GM18858 (cell line): Measurements from ENCODE around the gene PYGB.

Experiments used
- ATAC-seq: cut with Tn5 transposase; IDR thresholded peaks from one replicate; pipeline ENCODE4 v1.9.1; 2021; ENCODE audit not compliant: unreplicated experiment

The PYGB gene

GRCh38 chr20:25215521-25215920 lies 32.4 kb upstream of the PYGB start:
- no peak for ATAC-seq

GRCh38 chr20:25216199-25216945 lies 31.5 kb upstream of the PYGB start:
- ATAC-seq: no peak

GRCh38 chr20:25217161-25218108 lies 30.4 kb upstream of the PYGB start:
- ATAC-seq: no peak

- ATAC-seq: no peak
Observed at GRCh38 chr20:25218109-25218486, 29.8 kb upstream of the PYGB start.

- ATAC-seq: no peak
Observed at GRCh38 chr20:25218492-25218891, 29.4 kb upstream of the PYGB start.

GRCh38 chr20:25219365-25219764 lies 28.5 kb upstream of the PYGB start:
- no peak for ATAC-seq

GRCh38 chr20:25220021-25220730 lies 27.7 kb upstream of the PYGB start:
- ATAC-seq: no peak

GRCh38 chr20:25220810-25221591 lies 26.9 kb upstream of the PYGB start:
- no peak for ATAC-seq

- no peak for ATAC-seq
Observed at GRCh38 chr20:25221592-25222460, 26.1 kb upstream of the PYGB start.

GRCh38 chr20:25222461-25223178 lies 25.3 kb upstream of the PYGB start:
- no peak for ATAC-seq

- no peak for ATAC-seq
Observed at GRCh38 chr20:25223179-25223661, 24.7 kb upstream of the PYGB start.

- no peak for ATAC-seq
Observed at GRCh38 chr20:25223765-25224720, 23.8 kb upstream of the PYGB start.

GRCh38 chr20:25224941-25225340 lies 22.9 kb upstream of the PYGB start:
- ATAC-seq: no peak

- ATAC-seq: no peak
Observed at GRCh38 chr20:25225642-25226432, 22.0 kb upstream of the PYGB start.

GRCh38 chr20:25226433-25227316 lies 21.2 kb upstream of the PYGB start:
- ATAC-seq: no peak

GRCh38 chr20:25227317-25227831 lies 20.5 kb upstream of the PYGB start:
- no peak for ATAC-seq
